Inflammatory macrophage treated with lipopolysaccharide for 1 hour (primary cell): Measurements from ENCODE around the gene UBE2L5.
"Not testable (repeated sequence)": the region's sequence is repeated elsewhere in the genome, so short reads cannot be mapped to it uniquely, and the experiment has no call there.

ENCODE experiments used
- DNase-seq, 2 donors: peaks; one replicate each; pipeline ENCODE4 v3.0.0-alpha.2; 2020 to 2022

UBE2L5 gene

GRCh38 chr13:30440910-30441703 lies 18.8 kb downstream of the UBE2L5 start:
- DNase-seq: no peak

DNA sequence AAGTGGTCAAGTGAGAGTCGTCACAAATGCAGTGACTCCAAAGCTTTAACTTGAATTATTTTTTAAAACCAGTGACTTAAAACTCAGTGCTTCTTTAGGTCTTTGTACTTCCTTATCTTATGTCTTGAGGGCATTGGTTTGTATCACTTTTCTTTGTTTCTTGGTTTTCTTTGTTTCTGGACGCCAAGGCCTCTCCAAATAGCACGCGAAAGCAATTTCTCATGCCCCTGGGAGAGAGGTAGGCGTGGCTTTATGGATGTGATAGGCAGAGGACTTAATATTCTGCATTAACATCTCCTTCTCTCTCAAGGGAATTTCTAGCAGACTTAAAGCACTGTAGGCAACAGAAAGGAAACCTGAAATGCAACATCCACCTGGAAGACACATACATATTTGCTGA lies 20.6 kb downstream of the UBE2L5 start:
- no peak for DNase-seq

DNA sequence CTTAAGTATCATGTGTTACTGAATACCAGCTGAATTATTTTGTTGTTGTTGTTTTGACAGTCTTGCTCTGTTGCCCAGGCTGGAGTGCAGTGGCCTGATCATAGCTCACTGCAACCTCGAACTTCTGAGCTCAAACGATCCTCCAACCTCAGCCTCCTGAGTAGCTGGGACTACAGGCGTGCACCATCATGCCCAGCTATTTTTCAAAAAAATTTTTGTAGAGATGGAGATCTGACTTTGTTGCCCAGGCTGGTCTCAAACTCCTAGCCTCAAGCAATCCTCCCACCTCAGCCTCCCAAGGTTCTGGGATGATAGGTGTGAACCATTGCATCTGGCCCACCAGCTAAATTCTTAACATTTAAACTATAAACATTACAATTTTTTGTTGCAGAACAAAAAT lies 21.2 kb downstream of the UBE2L5 start:
- DNase-seq: not testable (repeated sequence)

DNA sequence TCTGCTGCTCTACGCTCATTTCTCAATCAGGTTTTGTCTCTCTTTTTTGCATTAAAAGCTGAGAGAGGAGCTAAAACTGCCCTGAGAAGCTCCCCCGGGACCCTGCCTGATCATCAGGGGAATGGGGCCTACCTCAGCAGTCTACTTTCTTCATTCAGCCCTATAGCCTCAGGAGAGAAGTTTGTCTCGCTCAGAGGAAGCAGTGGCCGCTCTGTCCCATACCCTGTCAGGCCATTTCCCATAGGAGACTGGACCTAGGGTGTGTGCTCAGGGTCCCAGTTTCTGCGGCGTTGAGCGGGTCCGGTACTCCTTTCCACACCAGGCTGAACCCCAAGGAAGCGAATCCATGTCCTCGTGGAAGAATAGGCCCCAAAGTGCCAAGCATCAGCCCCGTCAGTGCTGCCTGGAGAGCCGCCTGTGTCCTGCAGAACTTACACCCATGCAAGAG lies 21.7 kb downstream of the UBE2L5 start:
- DNase-seq: no peak

DNA sequence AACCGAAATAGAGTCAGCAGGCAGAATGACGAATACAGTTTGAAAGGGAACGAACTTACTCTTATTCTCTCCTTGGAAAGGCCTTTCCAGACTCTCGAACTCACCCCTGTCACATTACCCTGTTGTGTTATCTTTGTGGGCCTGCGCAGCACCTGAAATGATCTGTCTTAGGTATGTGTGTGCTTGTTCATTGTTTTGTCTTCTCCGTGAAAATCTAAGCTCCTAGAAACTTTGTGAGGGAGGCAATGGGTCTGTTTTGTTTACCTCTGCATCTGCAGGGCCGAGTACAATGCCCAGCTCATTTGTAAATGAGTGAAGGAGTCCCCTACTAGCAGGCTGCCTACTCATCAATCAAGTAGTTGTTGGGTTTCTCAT lies 23.8 kb downstream of the UBE2L5 start:
- DNase-seq: no peak

- no peak for DNase-seq
Observed at GRCh38 chr13:30448441-30448840, 26.1 kb downstream of the UBE2L5 start.

DNA sequence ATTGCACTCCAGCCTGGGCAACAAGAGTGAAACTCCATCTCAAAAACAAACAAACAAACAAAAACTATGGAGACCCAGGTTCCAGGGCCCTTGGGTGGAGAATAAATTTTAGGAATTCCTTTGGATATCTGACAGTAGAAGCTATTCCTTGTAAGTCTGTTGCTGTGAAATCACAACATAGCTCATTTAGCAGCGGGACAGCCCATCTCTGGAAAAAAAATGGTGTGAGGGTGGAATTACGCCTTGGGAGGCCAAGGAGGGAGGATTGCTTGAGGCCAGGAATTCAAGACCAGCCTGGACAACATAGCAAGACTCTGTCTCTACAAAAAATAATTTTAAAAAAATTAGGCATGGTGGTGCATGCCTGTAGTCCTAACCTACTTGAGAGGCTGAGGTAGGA lies 27.8 kb downstream of the UBE2L5 start:
- no peak for DNase-seq

GRCh38 chr13:30451476-30451875 lies 29.2 kb downstream of the UBE2L5 start:
- DNase-seq: not testable (repeated sequence)

- peak in 1 of 2 donors; percentile 24 for DNase-seq
Observed at GRCh38 chr13:30453727-30454126, 31.4 kb downstream of the UBE2L5 start.

DNA sequence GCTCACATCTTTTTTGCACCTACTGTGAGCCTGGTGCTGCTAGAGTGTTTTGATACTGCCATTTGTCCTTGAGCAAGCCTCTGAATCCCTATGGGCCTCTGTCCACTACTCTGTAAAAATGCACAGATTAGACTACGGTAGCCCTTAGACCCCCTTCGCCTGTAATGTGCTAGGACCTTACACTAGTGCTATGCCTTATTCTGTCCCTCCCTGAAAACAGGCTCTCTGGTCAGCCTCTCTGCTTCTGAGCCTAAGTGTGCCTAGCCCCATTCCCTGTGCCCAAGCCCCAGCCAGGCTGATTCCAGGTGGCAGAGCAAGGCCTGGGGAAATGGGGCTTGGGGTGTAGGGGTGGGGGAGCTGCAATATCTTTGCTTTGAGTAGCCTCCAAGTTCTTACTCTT lies 32.7 kb downstream of the UBE2L5 start:
- DNase-seq: no peak

DNA sequence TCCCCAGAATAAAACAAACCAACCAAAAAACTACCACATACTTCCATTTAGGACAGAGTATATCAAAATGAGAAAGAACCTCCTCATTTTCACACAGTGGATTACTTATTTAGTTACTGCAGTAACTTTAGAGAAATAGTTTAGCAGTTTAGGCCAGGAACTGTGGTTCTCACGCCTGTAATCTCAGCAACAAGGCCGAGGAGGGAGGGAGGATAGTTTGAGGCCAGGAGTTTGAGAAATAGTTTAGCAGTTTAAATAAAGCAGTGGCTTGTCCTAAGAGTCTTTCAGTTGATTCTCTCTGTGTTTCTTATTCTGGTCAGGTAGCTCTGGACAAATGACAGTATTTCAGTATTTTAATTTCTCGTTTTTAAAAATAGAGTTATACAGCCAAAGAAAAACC lies 34.0 kb downstream of the UBE2L5 start:
- no peak for DNase-seq

- DNase-seq: peak in 1 of 2 donors; percentile 50
Observed at GRCh38 chr13:30457306-30457891, 35.1 kb downstream of the UBE2L5 start.

DNA sequence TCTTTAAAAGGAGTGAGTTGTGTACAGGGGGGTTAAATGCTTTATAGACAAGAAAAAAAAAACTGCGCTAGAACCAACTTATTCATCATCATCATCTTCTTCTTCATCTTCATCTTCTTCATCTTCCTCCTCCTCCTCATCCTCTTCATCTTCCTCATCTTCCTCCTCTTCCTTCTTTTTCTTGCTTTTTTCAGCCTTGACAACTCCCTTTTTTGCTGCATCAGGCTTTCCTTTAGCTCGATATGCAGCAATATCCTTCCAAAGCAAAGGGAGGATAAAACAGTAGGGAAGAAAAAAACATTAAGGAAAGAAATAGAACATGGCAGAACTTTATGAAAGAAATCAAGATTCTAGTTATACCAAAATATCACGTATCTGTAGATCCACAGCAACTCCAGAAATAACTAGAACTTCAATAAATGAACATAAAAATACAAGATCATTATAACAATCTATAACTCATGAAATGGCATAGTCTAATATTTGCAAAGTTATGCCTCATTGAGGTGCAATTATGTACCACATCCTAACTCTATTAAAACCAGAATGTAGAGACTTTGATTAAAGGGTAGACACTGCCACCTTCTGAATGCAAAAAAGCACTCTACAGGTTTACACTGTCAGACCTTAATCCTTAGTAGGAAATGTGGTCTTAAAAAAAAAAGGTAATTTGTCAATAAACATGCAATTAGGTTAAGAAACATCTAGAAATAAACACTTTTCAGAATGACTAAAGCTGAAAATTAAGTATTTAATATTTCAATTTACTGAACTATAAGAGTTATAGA lies 39.2 kb downstream of the UBE2L5 start:
- DNase-seq: peak in 1 of 2 donors; percentile 17

DNA sequence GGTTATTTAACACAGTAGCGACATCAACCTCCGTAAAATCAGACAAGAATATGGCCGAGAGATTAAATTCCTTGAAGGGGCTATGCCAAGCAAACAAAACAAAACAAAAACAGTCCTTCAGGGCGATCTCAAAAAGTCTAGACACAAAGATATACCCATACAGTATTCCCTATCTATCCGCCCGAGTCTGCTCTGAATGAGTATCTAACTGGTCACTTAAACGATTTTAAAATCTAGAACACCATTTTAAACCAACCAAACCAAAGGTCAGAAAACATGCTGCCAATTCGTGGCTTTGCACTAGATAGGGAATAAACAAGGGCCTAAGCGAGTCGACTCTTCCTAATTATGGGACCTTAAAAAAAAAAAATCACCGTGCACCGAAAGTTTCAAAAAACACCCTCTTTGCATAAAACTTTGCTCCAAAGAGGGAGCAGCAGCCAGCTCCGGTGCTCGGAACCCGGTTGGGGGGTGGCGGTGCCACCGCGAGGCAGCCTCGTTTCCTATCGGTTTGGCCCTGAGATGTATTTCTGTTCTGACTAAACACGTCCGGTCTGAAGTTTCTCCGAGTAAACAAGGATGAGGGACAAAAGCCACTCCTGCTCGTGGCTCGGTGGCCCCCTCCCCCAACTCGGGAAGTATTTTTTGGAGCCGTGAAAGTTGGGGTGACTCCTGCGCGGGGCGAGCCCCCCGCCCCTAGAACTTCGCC lies 41.6 kb downstream of the UBE2L5 start:
- peak; percentile 25 to 47 for DNase-seq

DNA sequence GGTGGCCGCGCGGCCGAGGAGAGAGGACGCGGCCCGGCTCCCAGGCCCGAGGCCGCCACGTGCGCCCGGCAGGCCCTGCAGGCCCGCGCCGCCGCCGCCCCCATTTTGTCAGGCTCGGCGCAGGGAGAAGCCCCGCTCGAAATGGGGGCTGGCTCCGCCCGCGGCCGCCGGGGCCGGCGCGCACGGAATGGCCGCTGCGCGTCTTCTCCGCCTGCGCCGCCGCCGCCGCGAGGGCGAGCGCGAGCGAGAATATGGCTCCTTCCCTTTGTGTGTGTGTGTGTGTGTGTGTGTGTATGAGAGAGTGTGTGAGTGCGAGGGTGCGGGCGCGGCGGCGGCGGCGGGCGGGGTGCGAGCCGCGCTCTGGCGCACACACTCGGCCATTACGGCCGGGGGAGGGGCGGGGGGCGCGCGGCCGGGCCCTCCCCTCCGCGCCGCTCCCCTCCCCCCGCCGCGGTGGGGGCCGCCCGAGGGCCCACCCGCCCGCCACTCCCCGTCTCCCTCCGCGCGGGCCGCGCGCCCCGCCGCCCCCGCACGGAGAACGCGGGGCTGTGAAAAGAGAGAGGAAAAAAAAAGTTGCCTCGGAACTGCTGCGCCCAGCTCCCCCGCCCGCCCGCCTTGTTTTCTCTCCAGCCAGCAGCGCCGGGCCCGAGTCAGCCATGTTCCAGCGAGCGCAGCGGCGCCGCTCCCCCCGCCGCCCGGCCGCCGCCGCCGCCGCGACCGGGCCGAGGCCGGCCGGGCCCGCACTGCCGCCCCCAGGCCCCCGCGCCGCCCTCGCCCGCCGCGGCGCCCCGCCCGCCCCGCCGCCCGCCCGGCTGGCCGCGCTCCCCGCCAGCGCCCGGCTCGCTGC lies 42.4 kb downstream of the UBE2L5 start:
- peak; percentile 60 to 61 for DNase-seq

DNA sequence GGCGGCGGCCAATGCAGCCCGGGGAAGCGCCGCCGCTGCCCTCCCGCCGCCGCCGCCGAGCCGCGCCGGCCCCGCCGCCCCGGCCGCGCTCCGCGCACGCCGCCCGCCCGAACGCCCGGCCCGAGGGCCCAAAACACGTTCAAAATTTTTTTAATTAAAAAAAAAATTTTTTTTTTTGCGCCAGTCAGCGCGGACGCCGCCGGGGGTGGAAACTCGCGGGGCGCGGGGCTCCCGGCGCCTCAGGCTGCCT lies 43.0 kb downstream of the UBE2L5 start:
- no peak for DNase-seq

DNA sequence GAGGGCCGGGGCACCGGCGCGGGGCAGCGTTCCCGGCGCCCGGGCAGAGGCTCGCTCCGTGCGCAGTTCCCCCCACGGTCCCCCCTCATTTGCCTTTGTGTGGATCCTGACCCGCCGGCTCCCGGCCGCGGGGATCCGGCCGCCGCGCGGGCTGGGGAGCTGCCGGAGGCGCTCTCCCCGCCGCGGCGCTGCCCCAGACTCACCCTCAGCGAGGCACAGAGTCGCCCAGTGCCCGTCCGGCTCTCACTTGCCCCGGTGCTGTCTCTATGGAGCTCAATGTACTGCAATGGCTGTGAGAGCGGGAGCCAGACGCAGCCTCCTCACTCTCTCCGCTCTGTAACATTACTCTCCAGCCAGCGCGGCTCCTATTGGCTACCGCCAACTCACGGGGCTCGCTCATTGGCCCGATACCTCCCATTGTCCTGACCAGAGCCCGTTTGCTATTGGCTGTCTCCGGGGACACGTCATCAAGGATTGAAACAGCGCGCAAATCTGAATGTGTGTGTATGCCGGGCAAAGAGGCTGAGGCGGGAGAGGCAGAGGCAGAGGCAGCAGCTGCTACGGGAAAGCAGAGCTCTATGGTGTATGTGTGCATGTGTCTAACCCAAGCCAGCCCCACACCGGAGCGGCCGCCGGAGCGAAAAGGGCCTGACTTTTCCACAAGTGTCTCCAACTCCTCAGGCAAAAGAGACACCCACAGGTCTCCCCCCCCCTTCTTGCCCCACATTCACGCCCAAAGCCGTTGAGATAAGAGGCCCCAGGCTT lies 43.5 kb downstream of the UBE2L5 start, which contains the start of gene HMGB1:
TSS of gene HMGB1 (minus strand) at position 344 of the 765 bp plus-strand sequence. CDS start 2,256 bp downstream, outside the sequence.
- peak; percentile 97 to 98 for DNase-seq

GRCh38 chr13:30466358-30466714 lies 44.0 kb downstream of the UBE2L5 start:
- no peak for DNase-seq

GRCh38 chr13:30466841-30467252 lies 44.6 kb downstream of the UBE2L5 start:
- DNase-seq: peak; percentile 24 to 38

DNA sequence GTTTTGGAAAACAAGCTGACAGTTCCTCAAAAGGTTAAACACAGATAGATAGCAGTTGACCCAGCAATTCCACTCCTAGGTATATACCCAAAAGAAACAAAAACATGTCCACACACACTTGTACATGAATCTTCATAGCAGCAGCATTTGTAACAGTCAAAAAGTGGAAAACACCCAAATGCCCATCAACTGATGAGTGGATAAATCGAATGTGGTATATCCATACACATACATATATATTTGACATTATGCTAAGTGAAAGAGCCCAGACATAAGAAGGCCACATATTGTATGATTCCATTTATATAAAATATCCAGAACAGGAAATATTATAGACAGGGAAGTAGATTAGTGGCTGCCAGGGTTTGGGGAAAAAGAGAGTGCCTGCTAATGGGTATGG lies 51.4 kb downstream of the UBE2L5 start:
- DNase-seq: no peak
